ENCODE results near the gene CYB5RL.

DNA sequence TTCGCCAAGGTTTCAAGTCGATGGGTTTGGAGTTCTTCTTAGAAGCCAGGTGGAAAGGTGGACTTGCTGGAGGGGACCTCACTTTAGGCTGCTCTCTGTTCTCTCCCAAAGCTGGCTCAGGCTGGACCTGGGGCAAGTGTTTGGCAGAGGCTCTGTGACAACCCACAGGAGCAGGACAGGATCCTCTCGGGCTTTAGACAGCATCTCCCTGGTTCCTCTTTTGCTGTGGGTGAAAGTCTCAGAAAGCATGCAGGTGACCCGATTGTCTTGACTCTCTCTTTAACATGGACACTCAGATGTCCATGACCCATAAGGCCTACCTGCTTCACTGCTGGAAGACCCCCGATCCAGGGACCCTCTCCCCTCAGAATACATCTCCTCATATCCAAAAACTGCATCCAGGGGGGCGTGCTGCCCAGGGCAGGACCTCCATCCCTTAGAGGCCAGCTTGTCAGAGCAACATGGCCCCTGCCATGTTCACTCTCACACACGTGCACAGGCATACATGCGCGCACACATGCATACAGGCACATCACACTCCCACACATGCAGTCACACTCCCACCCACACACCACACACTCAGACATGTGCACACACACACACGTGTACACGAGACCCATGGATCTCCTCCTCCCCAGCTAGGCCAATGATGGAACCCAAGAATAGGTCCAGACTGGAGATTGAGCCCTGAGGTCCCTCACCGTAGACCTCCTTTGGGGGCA, 21.4 kb upstream of the CYB5RL start:
- TF ChIP-seq, protein P1, sequence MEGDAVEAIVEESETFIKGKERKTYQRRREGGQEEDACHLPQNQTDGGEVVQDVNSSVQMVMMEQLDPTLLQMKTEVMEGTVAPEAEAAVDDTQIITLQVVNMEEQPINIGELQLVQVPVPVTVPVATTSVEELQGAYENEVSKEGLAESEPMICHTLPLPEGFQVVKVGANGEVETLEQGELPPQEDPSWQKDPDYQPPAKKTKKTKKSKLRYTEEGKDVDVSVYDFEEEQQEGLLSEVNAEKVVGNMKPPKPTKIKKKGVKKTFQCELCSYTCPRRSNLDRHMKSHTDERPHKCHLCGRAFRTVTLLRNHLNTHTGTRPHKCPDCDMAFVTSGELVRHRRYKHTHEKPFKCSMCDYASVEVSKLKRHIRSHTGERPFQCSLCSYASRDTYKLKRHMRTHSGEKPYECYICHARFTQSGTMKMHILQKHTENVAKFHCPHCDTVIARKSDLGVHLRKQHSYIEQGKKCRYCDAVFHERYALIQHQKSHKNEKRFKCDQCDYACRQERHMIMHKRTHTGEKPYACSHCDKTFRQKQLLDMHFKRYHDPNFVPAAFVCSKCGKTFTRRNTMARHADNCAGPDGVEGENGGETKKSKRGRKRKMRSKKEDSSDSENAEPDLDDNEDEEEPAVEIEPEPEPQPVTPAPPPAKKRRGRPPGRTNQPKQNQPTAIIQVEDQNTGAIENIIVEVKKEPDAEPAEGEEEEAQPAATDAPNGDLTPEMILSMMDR (IDR thresholded peaks at IDR 0.05), result no peak
- no peak for TF ChIP-seq POLR2A (IDR thresholded peaks at IDR 0.05)
